HG03571 (cell line): ENCODE measurements around the gene ZNRF4.

Experiments
- ATAC-seq: cut with Tn5 transposase; IDR thresholded peaks from one replicate; pipeline ENCODE4 v1.9.1; 2021; ENCODE audit not compliant: unreplicated experiment

ZNRF4 gene

DNA sequence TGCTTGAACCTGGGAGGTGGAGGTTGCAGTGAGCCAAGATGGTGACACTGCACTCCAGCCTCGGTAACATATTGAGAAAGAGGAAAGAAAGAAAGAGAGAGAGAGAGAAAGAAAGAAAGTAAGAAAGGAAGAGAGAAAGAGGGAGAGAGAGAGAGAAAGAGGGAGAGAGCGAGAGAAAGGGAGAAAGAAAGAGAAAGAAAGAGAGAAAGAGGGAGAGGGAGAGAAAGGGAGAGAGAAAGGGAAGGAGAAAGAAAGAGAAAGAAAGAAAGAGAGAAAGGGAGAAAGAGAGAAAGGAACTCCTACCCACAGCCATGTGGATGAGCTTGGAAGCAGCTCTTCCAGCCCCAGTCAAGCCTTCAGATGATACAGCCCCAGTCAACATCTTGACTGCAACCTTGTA, 46.7 kb downstream of the ZNRF4 start:
- ATAC-seq = no peak

DNA sequence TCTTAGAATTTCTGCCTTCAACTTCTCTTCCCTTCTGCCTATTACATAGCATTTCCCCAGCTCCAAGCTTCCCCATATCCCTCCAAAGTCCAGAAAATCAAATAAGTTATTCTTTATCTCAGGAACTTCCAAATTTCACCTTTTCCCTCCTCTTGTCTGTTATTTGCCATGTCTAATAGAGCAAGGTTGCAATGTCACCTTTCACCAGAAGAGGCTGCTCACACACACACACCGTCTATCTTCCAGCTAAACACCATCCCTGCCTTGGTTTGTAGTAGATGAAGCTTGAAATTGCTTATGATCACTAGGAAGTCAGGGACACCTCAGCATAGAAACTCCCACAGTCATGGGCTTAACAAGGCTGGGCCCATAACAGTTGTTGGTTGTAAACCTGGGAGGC, 48.4 kb downstream of the ZNRF4 start:
- ATAC-seq = no peak

DNA sequence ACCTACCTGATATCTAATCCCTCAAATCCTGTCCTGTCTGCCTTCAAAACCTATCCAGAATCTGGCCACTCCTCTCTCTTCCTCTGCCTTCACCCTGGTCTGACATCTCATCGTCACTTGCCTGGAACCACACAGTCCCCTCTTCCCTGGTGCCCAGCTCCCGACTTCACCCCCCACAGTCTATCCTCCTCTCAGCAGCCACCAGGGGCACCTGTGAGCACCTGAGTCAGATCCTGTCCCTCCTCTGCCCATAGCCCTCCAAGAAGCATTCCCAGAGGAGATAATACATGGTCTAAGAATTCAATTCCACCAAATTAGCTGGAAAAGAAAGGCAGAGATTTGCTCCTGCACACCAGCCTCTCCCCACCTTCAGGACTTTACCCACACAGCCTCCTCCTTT, 48.9 kb downstream of the ZNRF4 start:
- ATAC-seq = no peak
